Stimulated activated CD8-positive, alpha-beta memory T cell treated with anti-CD3 and anti-CD28 coated beads, Interleukin-4, amount 100 ng/mL, for 1 hour (primary cell): ENCODE results near the gene MAGEF1.

Experiments
- DNase-seq, 2 donors: peaks; one replicate each; pipeline ENCODE4 v3.0.0-alpha.2; 2020; ENCODE audit warnings: low read depth in 2 of 2, low spot score in 1 of 2

MAGEF1 gene

GRCh38 chr3:184672977-184673870 is 38.6 kb downstream of the MAGEF1 start:
- no peak for DNase-seq

GRCh38 chr3:184672335-184672734 is 39.5 kb downstream of the MAGEF1 start:
- DNase-seq = no peak

DNA sequence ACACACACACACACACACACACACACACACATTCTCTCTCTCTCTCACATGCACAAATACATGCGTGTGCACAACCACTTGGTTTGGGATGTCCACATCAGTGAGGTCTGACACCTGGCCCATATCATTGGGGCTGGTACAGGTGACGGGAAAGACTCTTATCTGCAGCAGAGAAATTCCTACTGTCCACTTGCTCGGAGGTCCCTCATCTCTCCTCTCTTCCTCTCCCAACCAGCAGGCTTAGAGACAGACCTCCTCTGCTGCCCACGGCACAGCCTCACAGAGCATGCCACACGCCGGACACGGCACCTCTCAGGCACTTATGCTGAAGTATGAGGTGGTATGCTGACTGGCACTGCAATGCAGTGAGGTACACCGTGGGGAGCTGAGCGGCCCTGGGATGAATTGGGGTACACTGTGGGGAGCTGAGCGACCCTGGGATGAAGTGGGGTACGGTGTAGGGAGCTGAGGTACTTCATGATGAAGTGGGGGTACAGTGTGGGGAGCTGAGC is 41.7 kb downstream of the MAGEF1 start:
- DNase-seq = no peak

DNA sequence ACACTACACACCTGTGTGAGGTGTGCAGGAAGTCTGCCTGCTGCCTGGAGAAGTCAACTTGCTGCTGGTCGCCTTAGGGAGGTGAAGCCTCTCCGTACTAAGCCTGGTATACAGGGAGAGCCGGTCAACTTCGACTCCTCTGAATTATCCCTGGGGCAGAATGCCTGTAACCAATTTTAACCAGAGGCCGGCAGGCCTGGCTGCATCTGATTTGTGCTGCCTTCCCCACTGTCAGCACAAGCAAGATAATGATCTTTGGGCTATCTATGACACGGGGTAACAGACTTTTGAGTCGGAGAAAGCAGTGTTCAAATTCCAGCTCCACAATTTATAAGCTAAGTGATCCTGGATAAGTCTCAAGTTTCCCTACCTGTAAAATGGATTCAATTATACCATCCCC is 42.3 kb downstream of the MAGEF1 start:
- no peak for DNase-seq

DNA sequence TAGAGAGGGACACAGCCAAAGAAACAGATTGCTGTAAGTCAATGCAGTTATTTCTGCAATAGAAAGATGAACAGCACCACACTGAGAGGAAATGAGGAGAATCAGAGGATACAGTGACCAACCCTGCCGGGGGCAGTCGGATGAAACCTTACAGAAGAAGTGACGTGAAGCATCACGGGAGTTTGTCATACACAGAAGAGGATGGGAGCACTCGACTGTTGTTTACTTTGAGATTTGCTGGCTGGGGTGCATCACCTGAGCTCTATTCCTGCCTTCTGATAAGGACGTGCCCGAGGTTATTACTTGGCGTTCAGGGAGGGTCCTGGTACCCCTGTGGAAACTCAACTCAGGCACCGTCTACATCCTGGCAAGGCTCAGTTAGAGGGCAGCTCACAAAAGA is 45.4 kb downstream of the MAGEF1 start:
- DNase-seq = no peak

GRCh38 chr3:184665101-184665500 is 46.8 kb downstream of the MAGEF1 start:
- no peak for DNase-seq

GRCh38 chr3:184663756-184664155 is 48.1 kb downstream of the MAGEF1 start:
- no peak for DNase-seq

- DNase-seq = no peak
These were observed 48.5 kb downstream of the MAGEF1 start for GRCh38 chr3:184663356-184663755.

- DNase-seq = no peak
These were observed 49.7 kb downstream of the MAGEF1 start for GRCh38 chr3:184662187-184662586.

DNA sequence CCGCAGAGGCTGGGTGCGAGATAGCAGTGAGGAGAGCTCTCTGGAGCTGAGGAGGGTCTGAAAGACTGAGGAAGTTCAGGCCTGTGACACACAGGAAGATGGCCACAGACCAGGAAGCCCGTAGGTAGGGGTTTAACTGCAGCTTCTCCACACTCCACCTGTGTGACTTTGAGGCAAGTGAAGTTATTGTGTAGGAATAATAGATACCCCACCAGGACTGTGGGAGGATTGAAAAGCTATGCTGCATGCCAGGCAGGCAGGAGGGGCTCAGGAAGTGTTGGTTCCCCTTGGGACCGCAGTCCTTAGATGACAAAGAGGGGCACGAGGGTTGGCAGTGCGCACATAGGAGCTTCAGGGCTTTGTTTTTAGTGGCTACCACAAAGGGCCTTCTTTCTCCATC is 50.9 kb downstream of the MAGEF1 start:
- DNase-seq = no peak
